ENCODE measurements around the gene CHST3.

- TF ChIP-seq CTCF (IDR thresholded peaks at IDR 0.05; ENCODE audit: low read depth, low read length), result no peak
- no peak for TF ChIP-seq EZH2phosphoT487 (IDR thresholded peaks at IDR 0.05; ENCODE audit: low read depth)
These were observed 21.5 kb downstream of the CHST3 start for GRCh38 chr10:71985542-71986250.

All from OCI-LY3 (cell line).